Effector memory CD4-positive, alpha-beta T cell (primary cell): ENCODE data around the gene IGSF3.

Experiments used
- DNase-seq, 3 donors: peaks; one replicate each; pipeline ENCODE4 v3.0.0-alpha.2; 2020
- H3K27ac ChIP-seq: 2 replicates; pipeline ENCODE4 v1.7.0; 2013; ENCODE audit warnings: mild to moderate bottlenecking, low read length, moderate library complexity; ENCODE audit not compliant: insufficient read depth, poor library complexity, severe bottlenecking
- H3K27me3 ChIP-seq: replicated peaks from 2 replicates; pipeline ENCODE4 v1.7.0; 2013; ENCODE audit warnings: mild to moderate bottlenecking, low read length; ENCODE audit not compliant: insufficient read depth, control insufficient read depth, poor library complexity, severe bottlenecking
- H3K36me3 ChIP-seq: 2 replicates; pipeline ENCODE4 v1.7.0; 2013; ENCODE audit warnings: mild to moderate bottlenecking, low read length, moderate library complexity; ENCODE audit not compliant: control insufficient read depth, insufficient read depth
- H3K4me1 ChIP-seq: 2 replicates; pipeline ENCODE4 v1.7.0; 2013; ENCODE audit warnings: low read length, mild to moderate bottlenecking; ENCODE audit not compliant: control insufficient read depth, insufficient read depth, poor library complexity, severe bottlenecking
- H3K4me3 ChIP-seq: 2 replicates; pipeline ENCODE4 v1.7.0; 2013; ENCODE audit warnings: low read length, low read depth, mild to moderate bottlenecking; ENCODE audit not compliant: insufficient read depth, poor library complexity, severe bottlenecking
- H3K9me3 ChIP-seq: 2 replicates; pipeline ENCODE4 v1.7.0; 2013; ENCODE audit warnings: mild to moderate bottlenecking, low read length, moderate library complexity; ENCODE audit not compliant: control insufficient read depth
- total RNA-seq, 3 donors: gene quantifications; one replicate each; lab custom pipeline; 2026; lab: John Stamatoyannopoulos, UW

The IGSF3 gene
- 0.35 to 0.77 (median 0.52) reads per million in 3 donors for total RNA-seq

- Histone ChIP-seq H3K27ac (no peak within 1 kb of the TSS), H3K4me1 (peaks cover 4% of the 10 kb centered on the region), H3K4me3 (peak within 1 kb of the TSS; percentile 55), H3K36me3 (no peaks in the 10 kb centered on the region), H3K9me3 (no peaks in the 10 kb centered on the region), H3K27me3 (no peaks in the 10 kb centered on the region)
- peak; percentile 8 to 35 (median 15) for DNase-seq
Observed at GRCh38 chr1:116667575-116668105, at the start of gene IGSF3. Gene IGSF3 (minus strand): TSS chr1:116667733. CDS start chr1:116666326, 1,407 bp downstream.

- no peak overlapping the region for H3K27ac ChIP-seq
- no peaks in the 10 kb centered on the region for H3K36me3 ChIP-seq
Observed at GRCh38 chr1:116717318-116717717, 49.8 kb upstream of the IGSF3 start.

GRCh38 chr1:116716391-116716790, 48.9 kb upstream of the IGSF3 start:
- H3K4me3 ChIP-seq: no peak overlapping the region
- no peak for DNase-seq
- H3K4me1 ChIP-seq: no peaks in the 10 kb centered on the region
- no peak overlapping the region for H3K27ac ChIP-seq
- no peaks in the 10 kb centered on the region for H3K27me3 ChIP-seq
- no peaks in the 10 kb centered on the region for H3K36me3 ChIP-seq
- no peaks in the 10 kb centered on the region for H3K9me3 ChIP-seq

More at GRCh38 chr1:116717318-116717717, 49.8 kb upstream of the IGSF3 start:
- Histone ChIP-seq H3K4me1 (no peaks in the 10 kb centered on the region), H3K27me3 (no peaks in the 10 kb centered on the region), H3K4me3 (no peak overlapping the region), H3K9me3 (no peaks in the 10 kb centered on the region)
- no peak for DNase-seq

- DNase-seq: no peak
Observed at GRCh38 chr1:116713474-116713873, 45.9 kb upstream of the IGSF3 start.

GRCh38 chr1:116712510-116712909, 45.0 kb upstream of the IGSF3 start:
- DNase-seq: no peak
- no peak overlapping the region for H3K27ac ChIP-seq
- H3K9me3 ChIP-seq: no peaks in the 10 kb centered on the region
- no peaks in the 10 kb centered on the region for H3K27me3 ChIP-seq
- H3K4me3 ChIP-seq: no peak overlapping the region
- no peaks in the 10 kb centered on the region for H3K4me1 ChIP-seq
- H3K36me3 ChIP-seq: no peaks in the 10 kb centered on the region

More at GRCh38 chr1:116713474-116713873, 45.9 kb upstream of the IGSF3 start:
- H3K27ac ChIP-seq: no peak overlapping the region
- H3K36me3 ChIP-seq: no peaks in the 10 kb centered on the region
- no peak overlapping the region for H3K4me3 ChIP-seq
- H3K9me3 ChIP-seq: no peaks in the 10 kb centered on the region
- no peaks in the 10 kb centered on the region for H3K4me1 ChIP-seq
- H3K27me3 ChIP-seq: no peaks in the 10 kb centered on the region

GRCh38 chr1:116711263-116711840, 43.8 kb upstream of the IGSF3 start:
- H3K27me3 ChIP-seq: no peaks in the 10 kb centered on the region
- H3K4me3 ChIP-seq: no peak overlapping the region
- H3K9me3 ChIP-seq: no peaks in the 10 kb centered on the region
- H3K4me1 ChIP-seq: no peaks in the 10 kb centered on the region
- H3K27ac ChIP-seq: no peak overlapping the region
- DNase-seq: no peak
- H3K36me3 ChIP-seq: no peaks in the 10 kb centered on the region

- no peak for DNase-seq
- Histone ChIP-seq H3K4me1 (no peaks in the 10 kb centered on the region), H3K9me3 (no peaks in the 10 kb centered on the region), H3K36me3 (no peaks in the 10 kb centered on the region), H3K4me3 (no peak overlapping the region), H3K27ac (no peak overlapping the region), H3K27me3 (no peaks in the 10 kb centered on the region)
Observed at GRCh38 chr1:116710420-116711262, 43.1 kb upstream of the IGSF3 start.

- H3K4me3 ChIP-seq: no peak overlapping the region
- no peak overlapping the region for H3K27ac ChIP-seq
- H3K36me3 ChIP-seq: no peaks in the 10 kb centered on the region
- no peak for DNase-seq
- H3K27me3 ChIP-seq: no peaks in the 10 kb centered on the region
- no peaks in the 10 kb centered on the region for H3K4me1 ChIP-seq
- no peaks in the 10 kb centered on the region for H3K9me3 ChIP-seq
Observed at GRCh38 chr1:116709666-116710167, 42.2 kb upstream of the IGSF3 start.

- no peaks in the 10 kb centered on the region for H3K36me3 ChIP-seq
- no peak overlapping the region for H3K27ac ChIP-seq
- no peaks in the 10 kb centered on the region for H3K27me3 ChIP-seq
- no peak overlapping the region for H3K4me3 ChIP-seq
- DNase-seq: no peak
- H3K4me1 ChIP-seq: no peaks in the 10 kb centered on the region
- H3K9me3 ChIP-seq: no peaks in the 10 kb centered on the region
Observed at GRCh38 chr1:116708255-116708900, 40.8 kb upstream of the IGSF3 start.
